ENCODE measurements around the gene NR2E3.

The NR2E3 gene

GRCh38 chr15:71792521-71792920, 17.8 kb upstream of the NR2E3 start:
- DNase-seq, result no peak

GRCh38 chr15:71798641-71799040, 11.7 kb upstream of the NR2E3 start:
- DNase-seq, result no peak

GRCh38 chr15:71800190-71800589, 10.2 kb upstream of the NR2E3 start:
- no peak for DNase-seq

GRCh38 chr15:71800835-71801745, 9.3 kb upstream of the NR2E3 start:
- DNase-seq, result peak; percentile 18

GRCh38 chr15:71801935-71802655, 8.3 kb upstream of the NR2E3 start:
- no peak for DNase-seq

- DNase-seq, result no peak
These were observed 7.6 kb upstream of the NR2E3 start for GRCh38 chr15:71802770-71803169.

GRCh38 chr15:71804226-71804625, 6.1 kb upstream of the NR2E3 start:
- no peak for DNase-seq

- no peak for DNase-seq
These were observed 5.5 kb upstream of the NR2E3 start for GRCh38 chr15:71804695-71805470.

- no peak for DNase-seq
These were observed 3.9 kb upstream of the NR2E3 start for GRCh38 chr15:71806452-71806931.

- DNase-seq, result no peak
These were observed 3.2 kb upstream of the NR2E3 start for GRCh38 chr15:71807125-71807629.

GRCh38 chr15:71807691-71808091, 2.7 kb upstream of the NR2E3 start:
- DNase-seq, result no peak

GRCh38 chr15:71808311-71809020, 1.9 kb upstream of the NR2E3 start:
- no peak for DNase-seq

GRCh38 chr15:71809346-71809745, 1.0 kb upstream of the NR2E3 start:
- no peak for DNase-seq

- DNase-seq, result no peak
These were observed 832 bp downstream of the NR2E3 start for GRCh38 chr15:71811036-71811736.

- no peak for DNase-seq
These were observed 1.7 kb downstream of the NR2E3 start for GRCh38 chr15:71811752-71812735.

GRCh38 chr15:71812966-71813722, 2.8 kb downstream of the NR2E3 start:
- no peak for DNase-seq

GRCh38 chr15:71813723-71814470, 3.5 kb downstream of the NR2E3 start:
- DNase-seq, result no peak

GRCh38 chr15:71815301-71815700, 4.9 kb downstream of the NR2E3 start:
- no peak for DNase-seq

GRCh38 chr15:71817351-71817750, 7.0 kb downstream of the NR2E3 start:
- DNase-seq, result no peak

Data from NCI-H2107 (cell line).